ENCODE results near the gene CRHR2. TPM values are rescaled to one million over a fixed set of nuclear protein-coding genes. Genes with fewer than 3 reads are reported as not detected.

The CRHR2 gene
- total RNA-seq, result under 1 TPM in 1 of 2 donors, not detected in 1; 0.20 TPM
- under 1 TPM in 1 of 2 donors, not detected in 1; 0.02 TPM for polyA plus RNA-seq
- long read RNA-seq, donor 1, result 0 reads
- long read RNA-seq, donor 2, result 0 reads
- long read RNA-seq, donor 3, result 0 reads
- long read RNA-seq, donor 4, result 0 reads
- long read RNA-seq, donor 5, result 0 reads

GRCh38 chr7:30682212-30683083 lies at the start of gene CRHR2:
CRHR2 (minus strand) TSS chr7:30682456; CDS start chr7:30682280, 176 bp downstream.
- DNase-seq, result peak in 2 of 3 donors; percentile 22 to 24
- H3K27me3 ChIP-seq (ENCODE audit: control insufficient read depth in 3 of 3, insufficient read depth in 3 of 3, low read length in 2 of 3), result peaks cover 0 to 55% (median 47%) of the 10 kb centered on the region in 3 donors
- ATAC-seq (ENCODE audit: insufficient read depth, low FRiP score), result no peak
- peaks cover 0 to 2% (median 0%) of the 10 kb centered on the region in 4 donors for H3K9me3 ChIP-seq (ENCODE audit: control insufficient read depth in 4 of 4, insufficient read depth in 3 of 4, low read length in 3 of 4)
- peaks cover 0 to 15% (median 6%) of the 10 kb centered on the region in 5 donors for H3K4me1 ChIP-seq (ENCODE audit: control insufficient read depth in 5 of 5, insufficient read depth in 5 of 5, low read length in 5 of 5)
- WGBS, 2 donors, result 5 to 8% methylated on average over 50 to 67 of the region's 67 CpGs
- TF ChIP-seq CTCF (IDR thresholded peaks at IDR 0.05; ENCODE audit: control extremely low read depth, extremely low read depth), result peak; percentile 9
- peak within 1 kb of the TSS; percentile 25 for H3K4me3 ChIP-seq
- H3K36me3 ChIP-seq (ENCODE audit: control insufficient read depth in 4 of 4, insufficient read depth in 4 of 4, low read length in 4 of 4), result no peaks in the 10 kb centered on the region
- H3K9ac ChIP-seq (ENCODE audit: insufficient read depth in 1 of 2, low read length in 2 of 2), result no peak within 1 kb of the TSS
- no peak within 1 kb of the TSS for H3K27ac ChIP-seq (ENCODE audit: low read depth in 1 of 2, low read length in 1 of 2)

- WGBS, 2 donors, result 49 to 70% methylated on average over 11 of the region's 11 CpGs
- H3K4me1 ChIP-seq (ENCODE audit: control insufficient read depth in 5 of 5, insufficient read depth in 5 of 5, low read length in 5 of 5), result no peaks in the 10 kb centered on the region
- TF ChIP-seq CTCF (IDR thresholded peaks at IDR 0.05; ENCODE audit: control extremely low read depth, extremely low read depth), result no peak
- H3K36me3 ChIP-seq (ENCODE audit: control insufficient read depth in 4 of 4, insufficient read depth in 4 of 4, low read length in 4 of 4), result no peaks in the 10 kb centered on the region
- DNase-seq, result no peak
- no peak overlapping the region for H3K27ac ChIP-seq (ENCODE audit: low read depth in 1 of 2, low read length in 1 of 2)
- no peaks in the 10 kb centered on the region for H3K9me3 ChIP-seq (ENCODE audit: control insufficient read depth in 4 of 4, insufficient read depth in 3 of 4, low read length in 3 of 4)
- no peak overlapping the region for H3K4me3 ChIP-seq
- no peak for ATAC-seq (ENCODE audit: insufficient read depth, low FRiP score)
- no peaks in the 10 kb centered on the region for H3K27me3 ChIP-seq (ENCODE audit: control insufficient read depth in 3 of 3, insufficient read depth in 3 of 3, low read length in 2 of 3)
- no peak overlapping the region for H3K9ac ChIP-seq (ENCODE audit: insufficient read depth in 1 of 2, low read length in 2 of 2)
Observed at GRCh38 chr7:30731581-30731980, 49.3 kb upstream of the CRHR2 start.

GRCh38 chr7:30730996-30731395 lies 48.7 kb upstream of the CRHR2 start:
- Histone ChIP-seq H3K9me3 (ENCODE audit: control insufficient read depth in 4 of 4, insufficient read depth in 3 of 4, low read length in 3 of 4) (no peaks in the 10 kb centered on the region), H3K4me3 (no peak overlapping the region), H3K27me3 (ENCODE audit: control insufficient read depth in 3 of 3, insufficient read depth in 3 of 3, low read length in 2 of 3) (no peaks in the 10 kb centered on the region), H3K27ac (ENCODE audit: low read depth in 1 of 2, low read length in 1 of 2) (no peak overlapping the region), H3K36me3 (ENCODE audit: control insufficient read depth in 4 of 4, insufficient read depth in 4 of 4, low read length in 4 of 4) (no peaks in the 10 kb centered on the region), H3K9ac (ENCODE audit: insufficient read depth in 1 of 2, low read length in 2 of 2) (no peak overlapping the region), H3K4me1 (ENCODE audit: control insufficient read depth in 5 of 5, insufficient read depth in 5 of 5, low read length in 5 of 5) (no peaks in the 10 kb centered on the region)
- DNase-seq, result no peak
- ATAC-seq (ENCODE audit: insufficient read depth, low FRiP score), result no peak
- TF ChIP-seq CTCF (IDR thresholded peaks at IDR 0.05; ENCODE audit: control extremely low read depth, extremely low read depth), result no peak
- WGBS, 2 donors, result 88 to 89% methylated on average over 4 of the region's 4 CpGs

Measured in lung (tissue), 16 donors.